Measurements from ENCODE around the gene TOMM70.

- TF ChIP-seq CTCF (IDR thresholded peaks at IDR 0.05) (no peak), POLR2A (IDR thresholded peaks at IDR 0.05) (no peak)
These were observed 70.2 kb downstream of the TOMM70 start for GRCh38 chr3:100330651-100331050.
